ENCODE data around the gene FOXJ3.

Gene FOXJ3

GRCh38 chr1:42183957-42184268 lies 151.1 kb downstream of the FOXJ3 start:
- DNase-seq (ENCODE audit: insufficient read length, low spot score) (no peak), FAIRE-seq (no peak)
- TF ChIP-seq CTCF (IDR thresholded peaks at IDR 0.05; ENCODE audit: insufficient read depth, missing control alignments): no peak

- FAIRE-seq: no peak
- TF ChIP-seq CTCF (IDR thresholded peaks at IDR 0.05; ENCODE audit: insufficient read depth, missing control alignments): no peak
- DNase-seq (ENCODE audit: insufficient read length, low spot score): no peak
Observed at GRCh38 chr1:42183210-42183956, 151.7 kb downstream of the FOXJ3 start.

- no peak for TF ChIP-seq CTCF (IDR thresholded peaks at IDR 0.05; ENCODE audit: insufficient read depth, missing control alignments)
- DNase-seq (ENCODE audit: insufficient read length, low spot score) (no peak), FAIRE-seq (no peak)
Observed at GRCh38 chr1:42181687-42182086, 153.3 kb downstream of the FOXJ3 start.

GRCh38 chr1:42179900-42180329 lies 155.1 kb downstream of the FOXJ3 start:
- FAIRE-seq (no peak), DNase-seq (ENCODE audit: insufficient read length, low spot score) (no peak)
- TF ChIP-seq CTCF (IDR thresholded peaks at IDR 0.05; ENCODE audit: insufficient read depth, missing control alignments): no peak

GRCh38 chr1:42179275-42179674 lies 155.8 kb downstream of the FOXJ3 start:
- FAIRE-seq (no peak), DNase-seq (ENCODE audit: insufficient read length, low spot score) (no peak)
- TF ChIP-seq CTCF (IDR thresholded peaks at IDR 0.05; ENCODE audit: insufficient read depth, missing control alignments): no peak

- DNase-seq (ENCODE audit: insufficient read length, low spot score) (no peak), FAIRE-seq (no peak)
- no peak for TF ChIP-seq CTCF (IDR thresholded peaks at IDR 0.05; ENCODE audit: insufficient read depth, missing control alignments)
Observed at GRCh38 chr1:42178249-42178648, 156.8 kb downstream of the FOXJ3 start.

GRCh38 chr1:42177541-42177981 lies 157.5 kb downstream of the FOXJ3 start:
- DNase-seq (ENCODE audit: insufficient read length, low spot score) (no peak), FAIRE-seq (no peak)
- no peak for TF ChIP-seq CTCF (IDR thresholded peaks at IDR 0.05; ENCODE audit: insufficient read depth, missing control alignments)
